Measurements from ENCODE around the gene HCFC2.
A peak's percentile ranks its signal among the peaks of the same experiment; 100 is the strongest.
"Not testable (repeated sequence)": the region's sequence is repeated elsewhere in the genome, so short reads cannot be mapped to it uniquely, and the experiment has no call there.

Gene HCFC2

DNA sequence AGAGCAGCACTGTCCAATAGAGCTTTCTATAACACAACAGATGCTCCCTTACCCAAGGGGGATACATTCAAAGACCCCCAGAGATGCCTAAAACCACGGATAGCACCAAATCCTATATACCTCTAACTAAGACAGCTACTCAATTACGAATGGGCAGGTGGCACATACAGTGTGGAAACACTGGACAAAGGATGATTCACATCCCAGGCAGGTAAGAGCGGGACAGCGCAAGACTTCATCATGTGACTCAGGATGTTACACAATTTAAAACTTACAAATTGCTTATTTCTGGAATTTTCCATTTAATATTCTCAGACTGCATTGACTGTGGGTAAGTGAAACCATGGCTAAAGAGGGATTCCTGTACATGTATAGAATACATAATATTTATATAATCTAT lies 5.5 kb upstream of the HCFC2 start:
- DNase-seq = no peak

DNA sequence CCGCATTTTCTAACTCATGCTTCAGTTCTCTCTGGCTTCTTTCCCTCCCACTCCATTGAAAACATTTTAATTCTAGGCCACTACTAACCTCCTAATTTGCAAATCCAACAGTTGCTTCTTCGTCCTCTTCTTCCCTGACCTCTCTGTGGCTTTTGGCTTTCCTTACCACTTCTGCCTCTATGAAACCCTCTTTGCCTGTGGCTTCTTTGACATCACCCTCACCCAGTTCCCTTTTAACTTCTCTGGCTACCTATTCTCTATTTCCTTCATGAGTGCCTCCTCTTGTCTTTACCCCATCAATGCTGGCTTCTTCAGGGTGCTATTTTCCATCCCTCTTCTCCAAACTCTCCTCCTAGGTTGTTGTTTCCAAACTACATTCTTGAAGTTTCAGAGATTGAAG lies 4.4 kb upstream of the HCFC2 start:
- DNase-seq = no peak

DNA sequence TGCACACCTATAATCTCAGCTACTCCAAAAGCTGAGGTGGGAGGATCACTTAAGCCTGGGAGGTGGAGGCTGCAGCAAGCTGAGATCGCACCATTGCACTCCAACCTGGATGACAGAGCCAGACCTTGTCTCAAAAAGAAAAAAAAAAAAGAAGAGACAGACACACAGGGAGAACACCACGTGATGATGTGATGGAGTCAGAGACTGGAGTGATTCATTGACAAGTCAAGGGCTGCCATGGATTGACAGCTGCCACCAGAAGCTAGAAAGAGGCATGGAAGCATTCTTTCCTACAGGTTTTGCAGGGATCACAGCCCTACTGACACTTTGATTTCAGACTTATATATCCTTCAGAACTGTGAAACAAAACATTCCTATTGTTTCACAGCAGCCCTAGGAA lies 3.5 kb upstream of the HCFC2 start:
- DNase-seq = no peak

DNA sequence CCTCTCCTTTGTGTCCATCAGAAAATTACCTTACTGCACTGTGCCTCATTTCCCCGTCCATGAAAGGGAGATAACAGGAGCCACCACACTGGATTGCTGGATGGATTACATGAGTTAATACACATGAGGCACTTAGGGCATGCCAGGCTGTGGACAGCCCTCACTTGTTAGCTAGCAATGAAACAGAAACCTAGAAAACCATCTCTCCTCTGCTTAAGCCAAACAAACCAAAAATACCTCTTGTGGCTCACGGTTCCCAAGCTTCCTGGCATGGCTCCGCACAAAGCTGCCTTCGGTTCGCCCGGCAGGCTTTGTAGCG lies 660 bp upstream of the HCFC2 start:
- no peak for DNase-seq

GRCh38 chr12:104064842-104065427 lies 604 bp downstream of the HCFC2 start:
- DNase-seq = no peak

GRCh38 chr12:104072099-104072498 lies 7.8 kb downstream of the HCFC2 start:
- no peak for DNase-seq

DNA sequence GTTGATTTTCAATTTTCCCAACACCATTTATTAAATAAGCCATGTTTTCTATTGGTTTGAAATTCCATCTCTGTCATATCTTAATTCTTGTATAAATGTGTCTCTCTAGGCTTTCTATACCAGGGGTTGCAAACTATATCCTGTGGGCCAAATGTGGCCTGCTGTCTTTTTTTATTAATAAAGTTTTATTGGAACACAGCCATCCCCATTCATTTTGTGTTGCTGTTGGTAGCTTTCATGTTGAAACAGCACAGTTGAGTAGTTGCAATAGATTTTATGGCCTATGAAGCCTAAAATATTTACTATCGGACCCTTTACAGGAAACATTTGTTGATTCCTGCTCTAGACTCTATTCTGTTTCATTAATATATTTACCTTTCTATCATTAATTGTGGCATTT lies 9.4 kb downstream of the HCFC2 start:
- DNase-seq = no peak

- DNase-seq = no peak
These were observed 14.7 kb downstream of the HCFC2 start for GRCh38 chr12:104079024-104079423.

GRCh38 chr12:104080764-104081163 lies 16.4 kb downstream of the HCFC2 start:
- no peak for DNase-seq

DNA sequence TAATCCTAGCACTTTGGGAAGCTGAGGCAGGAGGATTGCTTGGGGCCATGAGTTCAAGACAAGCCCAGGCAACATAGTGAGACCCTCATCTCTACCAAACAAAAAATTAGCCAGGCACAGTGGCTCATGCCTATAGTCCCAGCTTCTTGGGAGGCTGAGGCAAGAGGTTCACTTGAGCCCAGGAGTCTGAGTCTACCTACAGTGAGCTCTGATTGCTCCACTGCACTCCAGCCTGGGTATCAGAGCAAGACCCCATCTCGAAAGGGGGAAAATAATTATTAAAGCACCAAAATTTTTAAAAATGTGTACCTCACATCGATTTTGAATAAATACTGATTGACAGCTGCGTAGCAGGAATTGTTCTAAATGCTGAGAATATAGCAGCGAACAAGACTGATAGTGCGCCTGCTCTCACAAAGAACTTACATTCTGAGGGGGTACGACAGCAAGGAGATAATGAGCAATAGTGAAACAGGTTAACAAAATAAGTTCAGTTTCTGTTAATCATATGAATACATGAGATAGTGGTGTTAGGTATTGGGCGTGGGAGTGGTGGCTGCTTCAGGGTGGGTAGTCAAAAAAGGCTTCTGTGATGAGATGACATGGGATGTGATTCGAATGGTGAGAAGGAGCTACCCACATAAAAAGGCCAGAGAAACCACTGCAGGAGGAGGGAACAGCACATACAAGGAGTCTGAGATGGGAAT lies 19.6 kb downstream of the HCFC2 start:
- no peak for DNase-seq

DNA sequence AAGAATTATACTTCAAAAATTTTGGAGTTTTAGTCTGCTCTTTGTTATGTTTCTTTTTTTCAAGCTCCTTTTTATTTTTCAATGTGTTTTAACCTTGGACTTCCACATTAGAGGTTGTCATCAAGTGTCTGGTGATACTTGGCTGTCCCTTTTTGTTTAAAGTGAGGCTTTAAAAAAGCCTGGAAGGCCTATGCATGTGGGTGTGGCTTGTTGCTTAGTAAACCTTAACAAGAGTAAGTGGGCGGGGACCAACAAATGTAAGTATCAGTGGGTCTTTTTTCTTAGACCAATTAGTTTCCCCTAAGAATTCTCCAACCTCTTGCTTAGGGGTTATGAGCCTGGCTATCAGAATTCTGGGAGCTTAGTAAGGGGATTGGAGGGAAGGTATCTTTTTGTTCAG lies 26.4 kb downstream of the HCFC2 start:
- DNase-seq = no peak

GRCh38 chr12:104091136-104091535 lies 26.8 kb downstream of the HCFC2 start:
- no peak for DNase-seq

DNA sequence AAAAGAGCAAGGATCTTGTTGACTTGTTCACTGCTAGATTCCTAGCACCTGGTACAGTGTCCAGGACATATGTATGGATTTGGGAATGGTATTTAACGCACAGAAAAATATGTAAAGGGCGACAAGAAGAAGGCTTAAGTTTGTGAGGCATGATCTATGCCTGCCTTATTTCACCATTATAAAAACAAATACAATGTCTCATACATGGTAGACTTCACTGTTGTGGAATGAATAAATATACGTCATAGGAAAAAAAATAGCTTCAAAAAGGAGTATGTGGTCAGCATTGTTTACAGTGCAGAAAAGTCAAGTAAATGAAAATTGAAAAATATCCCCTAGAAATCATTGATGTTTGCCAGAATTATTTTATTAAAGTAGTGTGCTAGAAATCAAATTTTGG lies 30.0 kb downstream of the HCFC2 start:
- no peak for DNase-seq

- DNase-seq = no peak
These were observed 31.0 kb downstream of the HCFC2 start for GRCh38 chr12:104095289-104095688.

GRCh38 chr12:104097954-104098353 lies 33.6 kb downstream of the HCFC2 start:
- DNase-seq = no peak

DNA sequence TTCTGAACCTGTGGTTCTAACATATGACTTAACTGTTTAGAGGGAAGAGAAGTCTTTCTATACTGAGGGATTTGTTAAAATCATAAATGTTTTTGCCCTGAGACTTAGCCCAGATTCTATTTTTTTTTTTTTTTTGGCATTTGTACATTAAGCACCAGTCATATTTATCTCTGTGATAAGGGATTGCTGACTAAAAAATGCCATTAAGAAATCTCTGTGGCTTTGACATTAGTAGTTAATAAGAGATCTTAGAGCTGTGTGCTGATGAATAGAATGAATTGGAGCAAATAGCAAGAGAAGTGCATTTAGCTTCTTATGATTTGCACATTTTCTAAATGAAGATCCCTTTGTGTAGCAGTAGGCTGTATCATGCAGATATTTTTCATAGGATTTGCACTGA lies 41.1 kb downstream of the HCFC2 start:
- DNase-seq = no peak

DNA sequence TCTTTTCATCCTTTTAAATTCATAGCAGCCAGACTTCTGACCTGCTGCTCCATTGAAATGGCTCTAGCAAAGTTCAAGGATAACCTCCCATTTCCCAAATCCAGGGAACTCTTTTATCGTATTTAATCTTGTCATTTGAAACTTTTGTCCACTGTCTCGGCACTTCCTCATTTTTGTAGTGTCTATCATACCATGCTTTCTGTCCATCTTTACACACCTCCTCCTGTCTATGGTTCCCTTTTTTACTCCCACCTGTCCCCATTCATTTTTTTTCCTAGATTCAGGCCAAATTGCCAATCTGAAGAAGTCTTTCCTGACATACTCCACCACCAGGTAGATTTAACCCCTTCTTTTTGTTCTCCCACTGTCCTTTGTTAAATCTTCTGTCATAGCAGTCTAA lies 42.6 kb downstream of the HCFC2 start:
- no peak for DNase-seq

- DNase-seq = peak; percentile 85
These were observed 44.6 kb downstream of the HCFC2 start for GRCh38 chr12:104108755-104109445.

DNA sequence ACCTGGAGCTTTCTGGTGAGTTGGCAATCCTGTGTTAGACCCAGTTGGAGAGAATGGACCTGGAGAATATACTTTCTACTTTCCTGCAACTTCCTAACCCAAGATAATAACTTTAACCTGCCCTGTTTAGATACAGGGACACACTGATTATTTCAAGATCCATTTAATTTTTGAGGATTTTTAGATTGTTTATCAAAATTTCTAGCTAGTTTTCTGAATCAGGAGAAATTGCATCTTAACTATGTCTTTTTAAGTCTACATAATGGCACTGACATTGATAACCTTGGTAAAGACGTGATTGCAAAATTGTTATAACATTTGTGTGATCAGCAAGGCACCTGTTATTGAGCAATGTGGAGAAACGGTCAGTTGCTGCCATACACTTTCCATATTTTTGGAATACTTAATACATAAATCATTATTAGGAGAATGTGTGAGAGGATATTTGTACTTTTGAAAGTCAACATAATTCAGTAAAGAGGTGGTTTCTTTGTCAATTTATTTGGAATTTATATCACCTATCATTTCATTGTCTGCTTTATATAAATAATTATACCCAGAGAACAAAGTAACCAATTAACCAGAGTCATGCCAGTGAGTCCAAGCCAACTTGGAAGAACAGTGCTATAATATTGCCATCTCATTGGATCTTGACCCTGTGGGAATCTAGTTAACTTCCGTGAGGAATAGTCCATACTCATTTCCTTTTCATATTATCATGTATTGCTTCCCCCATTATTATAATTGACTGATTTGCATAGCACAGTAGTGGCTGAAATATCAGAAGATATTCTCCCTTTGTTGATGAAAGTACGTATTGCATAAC lies 45.3 kb downstream of the HCFC2 start:
- no peak for DNase-seq

- not testable (repeated sequence) for DNase-seq
These were observed 50.7 kb downstream of the HCFC2 start for GRCh38 chr12:104114834-104115586.

DNA sequence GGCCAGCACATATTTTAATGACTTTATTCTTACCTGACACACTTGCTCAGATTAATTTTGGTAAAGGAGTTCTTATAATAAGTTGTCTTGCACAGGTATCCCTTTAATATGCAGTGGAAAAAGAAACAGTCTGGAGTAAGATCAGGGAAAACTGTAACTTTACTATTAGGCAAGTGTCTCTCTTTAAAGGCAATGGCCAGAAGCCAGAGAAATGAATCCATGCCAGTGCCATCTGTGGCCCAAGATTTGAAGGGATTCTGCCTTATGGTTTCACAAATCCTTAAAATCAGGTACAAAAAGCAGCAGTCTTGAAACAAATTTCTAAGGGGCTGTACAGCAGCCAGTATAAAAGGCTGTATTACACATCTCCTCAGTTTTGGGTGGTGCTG lies 51.2 kb downstream of the HCFC2 start:
- no peak for DNase-seq

GRCh38 chr12:104121001-104121400 lies 56.7 kb downstream of the HCFC2 start:
- peak; percentile 16 for DNase-seq

DNA sequence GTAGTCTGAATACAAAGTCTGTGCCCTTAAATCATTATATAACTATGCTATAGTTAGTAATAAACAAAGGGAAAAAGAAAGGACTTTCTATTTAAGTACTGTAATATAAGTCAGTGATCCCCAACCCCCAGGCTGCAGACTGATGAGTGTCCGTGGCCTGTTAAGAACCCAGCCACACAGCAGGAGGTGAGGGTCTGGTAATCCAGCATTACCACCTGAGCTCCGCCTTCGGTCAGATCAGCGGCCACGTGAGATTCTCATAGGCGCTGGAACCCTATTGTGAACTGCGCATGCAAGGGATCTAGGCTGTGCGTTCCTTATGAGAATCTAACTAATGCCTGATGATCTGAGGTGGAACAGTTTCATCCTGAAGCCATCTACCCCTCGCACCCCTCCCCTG lies 58.0 kb downstream of the HCFC2 start:
- DNase-seq = no peak
